Right lung (tissue), 5 donors: Measurements from ENCODE around the gene ASF1A. TPM values are rescaled to one million over a fixed set of nuclear protein-coding genes. Genes with fewer than 3 reads are reported as not detected.

Source experiments
- DNase-seq, 2 donors: peaks; one replicate each; pipeline ENCODE4 v3.0.0-alpha.2; 2013
- polyA plus RNA-seq, 5 donors: library from polyadenylated mRNA; unstranded; fragments of 120-200 nt; gene quantifications; one replicate each; pipeline versions ENCODE4 v1.2.1 to v1.2.3, GENCODE V29; 2013; ENCODE audit warnings: inconsistent platforms in 1 of 5, low replicate concordance in 1 of 5; ENCODE audit not compliant: insufficient read length in 5 of 5, insufficient read depth in 1 of 5

Gene ASF1A
- polyA plus RNA-seq, 5 donors, result 36.1 to 59.8 (median 47.3) TPM

- DNase-seq, result no peak
These were observed 14.5 kb downstream of the ASF1A start for GRCh38 chr6:118908441-118908840.

GRCh38 chr6:118912646-118913045, 18.7 kb downstream of the ASF1A start:
- no peak for DNase-seq

GRCh38 chr6:118913161-118913560, 19.2 kb downstream of the ASF1A start:
- no peak for DNase-seq

GRCh38 chr6:118914598-118914997, 20.6 kb downstream of the ASF1A start:
- no peak for DNase-seq

GRCh38 chr6:118917546-118918328, 23.8 kb downstream of the ASF1A start:
- DNase-seq, result no peak

GRCh38 chr6:118918329-118918725, 24.4 kb downstream of the ASF1A start:
- DNase-seq, result no peak

GRCh38 chr6:118921084-118921483, 27.1 kb downstream of the ASF1A start:
- DNase-seq, result no peak

- no peak for DNase-seq
These were observed 29.1 kb downstream of the ASF1A start for GRCh38 chr6:118923035-118923434.

- no peak for DNase-seq
These were observed 36.7 kb downstream of the ASF1A start for GRCh38 chr6:118930680-118931079.

GRCh38 chr6:118931436-118931835, 37.5 kb downstream of the ASF1A start:
- no peak for DNase-seq

- DNase-seq, result no peak
These were observed 38.5 kb downstream of the ASF1A start for GRCh38 chr6:118932421-118932820.

- no peak for DNase-seq
These were observed 40.0 kb downstream of the ASF1A start for GRCh38 chr6:118933855-118934460.

GRCh38 chr6:118934461-118935330, 40.7 kb downstream of the ASF1A start, which contains the start of gene MCM9:
Gene MCM9 (minus strand): TSS chr6:118935159. CDS start chr6:118931723, 3,436 bp downstream.
- peak; percentile 88 to 92 for DNase-seq

- DNase-seq, result no peak
These were observed 41.3 kb downstream of the ASF1A start for GRCh38 chr6:118935331-118935668.

GRCh38 chr6:118935978-118936703, 42.2 kb downstream of the ASF1A start:
- DNase-seq, result no peak

GRCh38 chr6:118939683-118940082, 45.7 kb downstream of the ASF1A start:
- DNase-seq, result no peak

- no peak for DNase-seq
These were observed 46.8 kb downstream of the ASF1A start for GRCh38 chr6:118940770-118941169.

- DNase-seq, result no peak
These were observed 51.3 kb downstream of the ASF1A start for GRCh38 chr6:118945217-118945616.

GRCh38 chr6:118952683-118953082, 58.7 kb downstream of the ASF1A start:
- no peak for DNase-seq

GRCh38 chr6:118953391-118953790, 59.4 kb downstream of the ASF1A start:
- peak; percentile 23 to 33 for DNase-seq
